GM18499 (cell line): Measurements from ENCODE around the gene ITGAD.

Source experiments
- ATAC-seq: cut with Tn5 transposase; IDR thresholded peaks from one replicate; pipeline ENCODE4 v1.9.1; 2021; ENCODE audit warnings: moderate number of reproducible peaks; ENCODE audit not compliant: insufficient read depth, unreplicated experiment

Gene ITGAD

DNA sequence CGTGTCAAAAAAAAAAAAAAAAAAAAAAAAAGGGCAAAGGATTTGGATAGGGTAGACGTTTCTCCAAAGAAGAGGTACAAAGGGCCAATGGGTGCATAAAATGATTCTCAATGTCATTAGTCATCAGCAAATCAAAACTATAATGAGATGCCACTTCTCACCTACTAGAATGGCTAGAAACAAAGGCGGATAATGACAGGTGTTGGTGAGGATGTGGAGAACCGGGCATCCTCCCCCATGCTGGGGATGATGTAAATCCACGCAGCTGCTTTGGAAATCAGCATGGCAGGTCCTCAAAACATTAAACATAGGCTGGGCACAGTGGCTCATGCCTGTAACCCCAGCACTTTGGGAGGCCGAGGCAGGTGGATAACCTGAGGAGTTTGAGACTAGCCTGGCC lies 28.7 kb upstream of the ITGAD start:
- no peak for ATAC-seq

DNA sequence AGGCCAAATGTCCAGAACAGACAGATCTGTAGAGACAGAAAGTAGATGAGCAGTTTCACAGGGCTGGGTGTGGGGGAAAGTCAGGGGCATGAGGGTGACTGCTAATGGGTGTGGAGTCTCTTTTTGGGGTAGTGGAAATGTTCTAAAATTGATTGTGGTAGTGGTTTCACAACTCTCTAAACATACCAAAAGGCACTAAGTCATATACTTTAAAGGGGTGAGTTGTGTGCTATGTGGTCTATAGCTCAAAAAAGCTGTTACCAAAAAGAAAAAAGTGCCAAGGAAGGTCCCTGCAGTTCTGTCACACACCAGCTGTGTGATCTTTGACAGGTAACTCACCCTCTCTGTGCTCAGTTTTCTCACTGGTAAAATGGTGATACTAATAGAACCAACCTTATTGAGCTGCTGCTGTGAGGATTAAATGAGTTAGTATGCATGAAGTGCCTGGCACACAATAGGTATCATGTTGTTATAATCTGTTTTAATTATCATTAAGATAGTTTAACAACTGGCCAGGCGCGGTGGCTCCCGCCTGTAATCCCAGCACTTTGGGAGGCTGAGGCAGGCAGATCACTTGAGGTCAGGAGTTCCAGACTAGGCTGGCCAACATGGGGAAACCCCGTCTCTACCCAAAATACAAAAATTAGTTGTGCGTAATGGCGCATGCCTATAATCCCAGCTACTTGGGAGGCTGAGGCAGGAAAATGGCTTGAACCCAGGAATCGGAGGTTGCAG lies 27.8 kb upstream of the ITGAD start:
- no peak for ATAC-seq

DNA sequence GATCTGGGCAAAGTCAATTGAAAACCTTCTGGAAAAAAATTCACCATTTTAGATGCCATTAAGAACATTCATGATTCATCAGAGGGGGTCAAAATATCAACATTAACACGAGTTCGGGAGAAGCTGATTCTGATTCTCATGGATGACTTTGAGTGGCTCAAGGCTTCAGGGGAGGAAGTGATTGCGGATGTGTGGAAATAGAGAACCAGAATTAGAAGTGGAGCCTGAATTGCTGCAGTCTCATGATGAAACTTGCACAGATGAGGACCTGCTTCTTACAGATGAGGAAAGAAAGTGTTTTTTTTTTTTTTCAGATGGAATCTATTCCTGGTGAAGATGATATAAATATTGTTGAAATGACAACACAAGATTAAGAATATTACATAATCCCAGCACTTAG lies 25.3 kb upstream of the ITGAD start:
- ATAC-seq = no peak

DNA sequence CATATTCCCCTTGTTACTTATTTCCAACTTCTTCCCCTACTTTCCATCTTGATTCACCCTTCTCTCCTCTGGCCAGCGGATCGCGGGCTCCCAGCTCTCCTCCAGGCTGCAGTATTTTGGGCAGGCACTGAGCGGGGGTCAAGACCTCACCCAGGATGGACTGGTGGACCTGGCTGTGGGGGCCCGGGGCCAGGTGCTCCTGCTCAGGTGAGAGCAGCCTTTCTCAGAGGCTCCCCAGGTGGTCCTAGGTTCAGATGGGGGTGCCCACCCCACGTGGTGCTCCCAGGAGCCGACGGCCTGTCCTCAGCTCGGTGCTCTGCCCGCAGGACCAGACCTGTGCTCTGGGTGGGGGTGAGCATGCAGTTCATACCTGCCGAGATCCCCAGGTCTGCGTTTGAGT lies 22.1 kb upstream of the ITGAD start:
- no peak for ATAC-seq

DNA sequence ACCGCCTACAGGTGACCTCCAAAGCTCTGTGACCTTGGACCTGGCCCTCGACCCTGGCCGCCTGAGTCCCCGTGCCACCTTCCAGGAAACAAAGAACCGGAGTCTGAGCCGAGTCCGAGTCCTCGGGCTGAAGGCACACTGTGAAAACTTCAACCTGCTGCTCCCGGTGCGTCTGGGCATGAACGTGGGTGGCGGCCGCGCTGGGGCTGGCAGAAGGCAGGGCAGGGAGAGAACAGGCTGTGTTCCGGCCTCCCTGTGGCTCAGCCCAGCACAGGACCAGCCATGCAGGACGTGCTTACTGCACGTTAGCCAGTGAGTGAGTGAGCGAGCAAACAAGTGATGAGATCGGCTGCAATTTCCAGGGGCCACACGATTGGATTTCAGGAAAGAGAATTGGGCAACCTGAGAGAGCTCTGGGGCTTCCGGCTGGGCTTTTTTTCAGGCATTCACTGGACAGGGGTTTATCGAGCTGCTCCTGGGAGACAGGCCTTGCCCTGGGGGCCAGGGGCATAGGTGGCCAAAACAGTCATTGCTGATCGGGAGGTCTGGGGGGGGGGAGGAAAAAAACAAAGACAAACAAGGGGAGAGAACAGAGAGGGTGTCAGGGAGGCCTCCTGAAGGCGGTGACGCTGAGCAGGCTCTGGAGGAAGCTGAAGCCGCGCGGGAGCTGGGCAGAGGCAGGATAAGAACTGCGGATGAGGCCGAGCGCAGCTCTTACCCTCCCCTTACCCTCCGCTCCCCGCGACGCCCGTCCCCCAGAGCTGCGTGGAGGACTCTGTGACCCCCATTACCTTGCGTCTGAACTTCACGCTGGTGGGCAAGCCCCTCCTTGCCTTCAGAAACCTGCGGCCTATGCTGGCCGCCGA lies 21.3 kb upstream of the ITGAD start:
- no peak for ATAC-seq

DNA sequence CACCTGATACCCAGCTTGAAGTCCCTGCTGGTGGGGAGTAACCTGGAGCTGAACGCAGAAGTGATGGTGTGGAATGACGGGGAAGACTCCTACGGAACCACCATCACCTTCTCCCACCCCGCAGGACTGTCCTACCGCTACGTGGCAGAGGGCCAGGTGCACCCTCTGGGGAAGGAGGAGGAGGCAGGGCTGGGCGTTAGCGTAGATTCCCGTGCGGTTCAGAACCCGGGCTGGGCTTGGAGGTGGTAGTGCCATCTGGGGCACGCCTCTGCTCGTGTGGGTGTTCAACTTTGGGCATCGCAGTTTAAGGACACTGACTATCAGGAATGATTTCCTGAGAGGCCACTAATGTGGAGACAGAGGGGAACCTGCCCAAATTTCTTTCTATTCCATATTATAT lies 19.9 kb upstream of the ITGAD start:
- no peak for ATAC-seq

DNA sequence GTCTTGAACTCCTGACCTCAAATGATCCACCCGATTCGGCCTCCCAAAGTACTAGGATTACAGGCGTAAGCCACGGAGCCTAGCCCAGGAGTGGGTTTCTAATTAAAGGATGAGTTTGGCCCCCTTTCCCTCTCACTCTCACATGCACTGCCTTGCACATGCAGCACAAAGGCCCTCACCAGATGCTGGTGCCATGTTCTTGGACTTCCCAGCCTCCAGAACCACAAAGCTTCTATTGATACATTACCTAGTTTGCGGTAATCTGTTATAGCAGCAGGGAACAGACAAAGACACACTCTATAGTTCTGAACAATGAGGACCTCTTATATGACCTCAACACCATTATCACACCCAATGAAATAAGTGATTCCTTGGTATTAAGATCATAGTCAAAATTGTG lies 17.9 kb upstream of the ITGAD start:
- no peak for ATAC-seq

DNA sequence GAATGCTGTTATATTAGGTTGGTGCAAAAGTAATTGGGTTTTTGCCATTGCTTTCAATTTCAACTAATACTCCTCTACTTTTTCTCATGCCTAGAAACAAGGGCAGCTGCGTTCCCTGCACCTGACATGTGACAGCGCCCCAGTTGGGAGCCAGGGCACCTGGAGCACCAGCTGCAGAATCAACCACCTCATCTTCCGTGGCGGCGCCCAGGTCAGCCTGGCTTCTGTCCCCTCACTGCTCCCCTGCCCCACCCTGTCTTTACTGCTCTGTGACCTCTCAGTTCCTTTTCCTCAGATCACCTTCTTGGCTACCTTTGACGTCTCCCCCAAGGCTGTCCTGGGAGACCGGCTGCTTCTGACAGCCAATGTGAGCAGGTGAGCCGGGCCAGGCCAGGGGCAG lies 16.4 kb upstream of the ITGAD start:
- no peak for ATAC-seq

DNA sequence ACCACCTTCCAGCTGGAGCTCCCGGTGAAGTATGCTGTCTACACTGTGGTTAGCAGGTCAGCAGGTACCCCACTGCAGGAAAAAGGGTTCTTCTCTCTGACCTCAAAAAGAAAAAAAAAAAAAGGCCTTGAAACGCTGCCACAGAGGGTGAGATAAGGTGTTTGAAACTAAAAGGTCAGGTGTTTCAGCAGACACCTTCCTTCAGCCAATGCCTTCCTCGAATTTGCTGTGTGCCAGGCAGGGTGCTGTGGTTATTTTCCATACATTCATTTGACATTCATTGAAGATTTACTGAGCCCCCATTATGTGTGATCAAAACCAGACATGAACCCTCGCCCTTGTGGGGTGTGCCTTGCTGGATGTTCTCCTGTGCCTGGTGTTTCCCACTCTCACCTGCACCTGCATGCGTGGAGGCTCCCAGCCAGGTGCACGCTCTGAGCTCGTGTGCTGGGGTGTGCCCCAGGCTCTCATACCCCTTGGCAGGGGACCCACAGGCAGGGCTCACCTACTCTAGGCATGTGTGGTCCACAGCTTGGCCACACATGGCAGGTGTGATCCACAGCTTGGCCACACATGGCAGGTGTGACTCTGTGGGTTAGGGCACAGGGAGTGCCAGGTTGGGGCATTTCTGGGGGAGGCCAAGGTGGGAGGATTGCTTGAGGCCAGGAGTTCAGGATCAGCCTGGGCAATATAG lies 15.8 kb upstream of the ITGAD start:
- ATAC-seq = no peak

DNA sequence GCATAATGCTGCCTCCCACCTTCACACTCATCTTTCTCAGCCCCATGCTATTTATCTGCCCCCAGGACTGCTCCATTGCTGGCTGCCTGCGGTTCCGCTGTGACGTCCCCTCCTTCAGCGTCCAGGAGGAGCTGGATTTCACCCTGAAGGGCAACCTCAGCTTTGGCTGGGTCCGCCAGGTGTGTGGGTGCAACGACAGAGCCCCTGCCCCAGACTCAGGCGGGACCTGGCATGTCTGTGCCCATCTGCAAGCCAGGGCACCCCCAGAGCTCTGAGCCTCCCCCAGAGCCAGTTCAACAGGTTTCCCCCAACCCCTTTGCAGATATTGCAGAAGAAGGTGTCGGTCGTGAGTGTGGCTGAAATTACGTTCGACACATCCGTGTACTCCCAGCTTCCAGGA lies 12.9 kb upstream of the ITGAD start:
- ATAC-seq = no peak

DNA sequence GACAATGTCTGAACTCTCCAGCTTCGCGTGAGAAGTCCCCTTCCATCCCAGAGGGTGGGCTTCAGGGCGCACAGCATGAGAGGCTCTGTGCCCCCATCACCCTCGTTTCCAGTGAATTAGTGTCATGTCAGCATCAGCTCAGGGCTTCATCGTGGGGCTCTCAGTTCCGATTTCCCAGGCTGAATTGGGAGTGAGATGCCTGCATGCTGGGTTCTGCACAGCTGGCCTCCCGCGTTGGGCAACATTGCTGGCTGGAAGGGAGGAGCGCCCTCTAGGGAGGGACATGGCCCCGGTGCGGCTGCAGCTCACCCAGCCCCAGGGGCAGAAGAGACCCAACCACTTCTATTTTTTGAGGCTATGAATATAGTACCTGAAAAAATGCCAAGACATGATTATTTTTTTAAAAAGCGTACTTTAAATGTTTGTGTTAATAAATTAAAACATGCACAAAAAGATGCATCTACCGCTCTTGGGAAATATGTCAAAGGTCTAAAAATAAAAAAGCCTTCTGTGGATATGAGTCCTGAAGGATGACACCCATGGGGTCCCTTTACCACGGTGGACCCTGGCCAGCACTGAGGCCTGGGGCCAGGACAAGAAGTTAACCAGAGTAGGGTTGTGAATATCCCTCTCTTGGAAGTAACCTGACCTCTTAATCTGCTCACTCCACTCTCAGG lies 10.5 kb upstream of the ITGAD start:
- ATAC-seq = no peak

DNA sequence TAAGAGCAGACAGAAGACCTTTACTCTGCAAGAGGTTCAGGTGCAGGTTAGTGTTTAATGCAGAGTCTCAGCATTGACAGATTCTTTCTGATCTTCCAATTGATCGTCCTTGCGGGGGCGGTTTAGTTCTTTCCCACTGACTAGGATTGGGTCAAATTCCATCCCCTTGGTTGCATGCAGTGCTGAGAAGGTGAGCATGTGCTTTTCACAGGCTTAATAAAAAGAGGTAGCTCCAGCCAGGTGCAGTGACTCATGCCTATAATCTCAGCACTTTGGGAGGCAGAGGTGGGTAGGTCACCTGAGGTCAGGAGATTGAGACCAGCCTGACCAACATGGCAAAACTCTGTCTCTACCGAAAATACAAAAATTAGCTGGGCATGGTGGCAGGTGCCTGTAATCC lies 7.5 kb upstream of the ITGAD start:
- no peak for ATAC-seq

DNA sequence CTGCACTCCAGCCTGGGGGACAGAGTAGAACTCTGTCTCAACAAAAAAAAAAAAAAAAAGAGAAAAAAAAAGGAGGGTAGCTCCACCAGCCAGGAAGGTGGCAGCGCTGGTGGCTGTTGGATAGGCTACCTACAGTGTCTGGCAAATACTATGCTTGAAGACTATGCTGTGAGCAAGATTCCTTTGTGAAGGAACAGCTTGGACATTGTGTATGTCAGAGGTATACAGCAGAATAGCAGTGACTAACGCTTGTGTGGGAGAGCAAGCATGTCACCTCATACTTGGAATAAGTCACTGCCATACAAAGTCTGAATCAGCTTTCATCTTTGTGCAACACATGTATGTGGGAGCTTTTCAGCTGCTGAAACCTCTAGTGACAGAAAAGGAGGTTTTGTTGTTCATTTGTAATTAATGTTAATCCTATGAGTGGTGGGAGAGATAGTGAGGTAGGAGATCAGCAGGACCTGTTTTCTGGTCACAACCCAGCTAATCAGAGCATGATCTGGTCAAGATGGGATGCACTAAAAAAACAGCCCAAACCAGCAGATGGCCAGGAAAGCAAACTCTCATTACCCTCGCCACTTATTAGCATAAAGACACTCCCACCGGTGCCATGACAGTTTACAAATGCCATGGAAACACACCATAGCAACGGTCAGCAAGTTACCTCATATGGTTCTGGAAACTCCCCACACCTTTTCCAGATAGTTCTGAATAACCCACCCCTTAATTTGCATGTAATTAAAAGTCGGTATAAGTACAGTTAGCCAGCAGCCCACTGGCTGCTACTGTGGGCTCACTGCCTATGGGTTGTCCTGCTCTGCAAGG lies 6.8 kb upstream of the ITGAD start:
- no peak for ATAC-seq

DNA sequence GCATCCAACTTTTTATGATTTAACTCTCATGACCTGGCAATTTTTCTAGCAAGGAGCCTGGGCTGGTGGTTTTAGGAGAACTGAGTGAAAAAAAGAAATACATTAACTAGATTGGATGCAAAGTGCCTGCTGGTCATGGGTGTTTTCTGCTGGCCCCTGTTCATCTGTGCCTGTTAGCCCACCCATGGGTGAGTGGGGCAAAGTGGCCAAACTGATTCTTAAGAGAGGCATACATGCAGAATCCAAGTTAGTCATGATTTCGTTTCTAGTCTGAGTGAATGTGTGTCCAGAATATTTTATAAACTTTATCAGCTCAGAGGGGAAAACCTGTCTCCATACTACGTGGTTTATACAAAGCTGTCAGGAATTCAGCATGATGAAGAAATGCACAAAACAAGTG lies 4.6 kb upstream of the ITGAD start:
- no peak for ATAC-seq

DNA sequence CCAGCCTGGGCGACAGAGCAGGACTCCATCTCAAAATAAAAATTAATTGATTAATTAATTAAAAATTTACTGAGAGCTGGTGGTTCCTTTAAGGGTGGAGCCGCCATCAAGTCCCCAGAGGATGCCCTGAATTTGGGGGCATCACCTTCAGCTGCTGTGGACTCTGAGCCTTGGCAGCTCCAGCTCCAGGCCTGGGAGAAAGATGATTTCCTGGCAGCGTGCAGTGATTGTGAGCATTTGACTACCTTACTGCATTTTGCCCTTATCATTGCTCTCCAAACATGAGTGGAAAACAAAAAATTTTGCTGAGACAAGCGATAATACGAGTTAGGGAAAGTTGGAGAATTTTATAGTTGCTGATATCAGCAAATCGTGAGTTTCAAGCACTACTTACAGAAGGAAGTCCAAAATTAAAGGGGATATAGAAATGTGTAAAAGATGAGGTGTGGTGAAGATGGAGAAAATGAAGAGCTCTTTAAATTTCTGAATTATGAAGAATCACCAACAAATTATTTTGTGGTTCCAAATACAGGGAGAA lies 2.6 kb upstream of the ITGAD start:
- no peak for ATAC-seq

DNA sequence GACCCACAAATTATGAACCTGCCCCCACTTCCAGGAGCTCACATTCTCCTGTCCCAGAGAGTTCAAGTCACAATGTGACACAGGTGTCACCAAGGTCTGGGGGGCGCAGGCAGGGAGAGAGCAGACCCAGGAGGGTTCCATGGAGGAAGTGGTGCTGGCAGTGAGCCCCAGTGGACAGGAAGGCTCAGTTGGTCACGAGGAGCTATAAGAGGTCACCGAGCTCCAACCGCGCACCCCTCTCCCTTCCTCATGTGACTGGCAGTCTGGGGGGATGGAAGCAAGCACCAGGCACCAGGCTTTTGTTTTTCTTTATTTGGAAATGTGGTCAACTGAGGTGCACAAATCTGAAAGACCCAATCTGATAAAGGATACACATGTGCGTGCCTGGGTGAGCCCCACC lies 2.5 kb downstream of the ITGAD start:
- ATAC-seq = no peak

DNA sequence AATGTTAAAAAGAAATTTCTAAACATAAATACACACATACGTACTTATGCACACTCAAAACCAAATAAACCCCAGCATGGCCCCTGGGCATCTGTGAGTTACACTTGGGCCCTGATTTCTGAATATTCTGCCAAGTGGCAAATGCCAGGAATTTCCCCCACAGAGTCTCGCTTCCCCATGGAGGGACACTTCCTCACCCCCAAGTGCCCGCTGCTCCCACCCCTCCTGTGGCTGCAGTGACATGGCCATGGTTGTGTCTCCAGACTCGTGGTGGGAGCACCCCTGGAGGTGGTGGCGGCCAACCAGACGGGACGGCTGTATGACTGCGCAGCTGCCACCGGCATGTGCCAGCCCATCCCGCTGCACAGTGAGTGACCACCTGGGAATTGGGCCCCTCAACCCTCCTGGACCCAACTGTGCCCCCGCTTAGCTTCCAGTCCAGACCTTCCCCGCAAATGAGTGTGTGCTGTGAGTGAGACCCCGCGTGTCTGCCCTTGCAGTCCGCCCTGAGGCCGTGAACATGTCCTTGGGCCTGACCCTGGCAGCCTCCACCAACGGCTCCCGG lies 4.0 kb downstream of the ITGAD start:
- ATAC-seq = no peak

DNA sequence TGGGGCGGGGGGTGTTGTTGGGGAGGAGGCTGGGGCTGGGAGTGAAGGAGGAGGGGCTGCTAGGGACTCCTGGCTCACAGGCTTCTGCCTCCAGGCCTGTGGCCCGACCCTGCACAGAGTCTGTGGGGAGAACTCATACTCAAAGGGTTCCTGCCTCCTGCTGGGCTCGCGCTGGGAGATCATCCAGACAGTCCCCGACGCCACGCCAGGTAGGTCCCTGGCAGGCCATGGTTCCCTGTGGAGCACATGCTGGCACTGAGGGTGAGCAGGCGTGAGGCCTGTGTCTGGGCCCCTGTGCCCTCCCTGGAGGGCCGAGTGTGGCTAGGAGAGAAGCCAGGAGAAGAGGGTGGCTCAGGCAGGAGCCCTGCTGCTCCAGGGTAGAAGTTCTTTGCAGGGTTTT lies 4.6 kb downstream of the ITGAD start:
- no peak for ATAC-seq

DNA sequence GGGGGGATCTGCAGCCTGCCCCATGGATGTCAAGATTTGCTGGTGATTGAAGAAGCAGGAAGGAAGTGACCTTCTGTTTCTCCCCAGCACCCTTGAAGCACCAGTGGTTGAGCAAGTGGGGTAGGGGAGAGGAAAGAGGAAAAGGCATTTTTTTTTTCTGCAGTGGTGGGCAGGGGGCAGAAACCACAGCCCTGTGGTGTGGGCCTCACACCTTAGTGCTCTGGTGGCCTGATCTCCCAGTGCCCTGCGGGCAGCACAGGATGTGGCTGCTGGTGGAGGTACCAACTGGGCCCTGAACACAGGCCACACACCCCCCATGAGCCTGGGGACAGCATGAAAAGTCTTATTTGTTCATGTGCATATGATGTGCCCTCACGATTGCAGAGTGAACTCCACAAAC lies 7.1 kb downstream of the ITGAD start:
- ATAC-seq = no peak
